HCT116 (cell line): ENCODE results near the gene GFOD1. TPM values are rescaled to one million over a fixed set of nuclear protein-coding genes. Genes with fewer than 3 reads are reported as not detected.

ENCODE experiments used
- ATAC-seq: fragments of 200-7000 bp; cut with Tn5 transposase; 2 replicates; pipeline ENCODE4 v1.9.1; 2020; ENCODE audit warnings: mild to moderate bottlenecking, moderate library complexity
- BruUV-seq: library from RNA; stranded (reverse); fragments of 400-500 nt; replicated peaks from 2 replicates; lab custom pipeline; 2021; lab: Mats Ljungman, UMichigan
- CTCF ChIA-PET: fragments of 300-600 bp; sonication (Branson Sonifier 250); formaldehyde crosslinking; loops from one replicate; lab custom pipeline; 2021; ENCODE audit warnings: antibody characterized with exemption; lab: Charles Lee
- POLR2A ChIA-PET: fragments of 300-600, 350-600 bp; sonication (Branson Sonifier 250); formaldehyde crosslinking; loops from one replicate; lab custom pipeline; 2021; ENCODE audit warnings: antibody characterized with exemption; lab: Charles Lee
- RAD21 ChIA-PET, 2 experiments: fragments of 300-600 bp; sonication (Branson Sonifier 250); formaldehyde crosslinking; loops; one replicate each; lab custom pipeline; 2023; ENCODE audit warnings: low total read pairs in 2 of 2; ENCODE audit not compliant: uncharacterized antibody in 2 of 2, unreplicated experiment in 2 of 2, low non-redundant PET in 1 of 2; lab: Charles Lee
- DNase-seq: peaks from one replicate; pipeline ENCODE4 v3.0.0-alpha.2; 2010; ENCODE audit warnings: low read depth, low spot score
- H2AFZ ChIP-seq: fragments of 200-600 bp; shearing (Covaris generic), sonication (generic); 2 replicates; pipeline ENCODE4 v1.6.1; 2017; ENCODE audit warnings: low read depth, mixed run types, mixed read lengths, antibody characterized with exemption, low read length; ENCODE audit not compliant: poor library complexity, severe bottlenecking
- H3K27ac ChIP-seq: 2 replicates; pipeline ENCODE4 v1.5.1; 2012; ENCODE audit warnings: low read depth, low read length
- H3K27me3 ChIP-seq: fragments of 200-600 bp; sonication (generic); 2 replicates; pipeline ENCODE4 v1.6.1; 2016; ENCODE audit warnings: mixed run types, low read length, mixed read lengths; ENCODE audit not compliant: insufficient read depth
- H3K36me3 ChIP-seq, 2 experiments: fragments of 200-500 bp in 1 of 2; fragments of 200-600 bp in 1 of 2; sonication (Bioruptor generic) in 1 of 2; sonication (generic) in 1 of 2; 2 replicates each; pipeline versions ENCODE4 v1.5.1 to v1.6.1; 2014 to 2016; ENCODE audit warnings: low read length in 2 of 2, inconsistent platforms in 1 of 2, mixed read lengths in 1 of 2, mixed run types in 1 of 2; ENCODE audit not compliant: insufficient read depth in 2 of 2, control insufficient read depth in 1 of 2
- H3K4me1 ChIP-seq, 2 experiments: fragments of 200-600 bp in 1 of 2; sonication (generic) in 1 of 2; 2 replicates each; pipeline versions ENCODE4 v1.5.1 to v1.6.1; 2012 to 2017; ENCODE audit warnings: low read length in 2 of 2, inconsistent platforms in 1 of 2, mild to moderate bottlenecking in 1 of 2, mixed read lengths in 1 of 2, mixed run types in 1 of 2, moderate library complexity in 1 of 2; ENCODE audit not compliant: insufficient read depth in 2 of 2, control insufficient read depth in 1 of 2
- H3K4me2 ChIP-seq: fragments of 200-600 bp; sonication (generic); 2 replicates; pipeline ENCODE4 v1.6.1; 2017; ENCODE audit warnings: mixed run types, low read length, mixed read lengths
- H3K4me3 ChIP-seq, 2 experiments: fragments of 200-600 bp in 1 of 2; sonication (generic) in 1 of 2; replicated peaks in 1 of 2; 2 replicates each; pipeline ENCODE4 v1.5.1; 2011 to 2016; ENCODE audit warnings: low read length in 2 of 2, control low read depth in 1 of 2, low read depth in 1 of 2, mild to moderate bottlenecking in 1 of 2, mixed read lengths in 1 of 2, mixed run types in 1 of 2
- H3K79me2 ChIP-seq: fragments of 200-600 bp; sonication (generic); 2 replicates; pipeline ENCODE4 v1.6.1; 2017; ENCODE audit warnings: mild to moderate bottlenecking, mixed run types, low read length, moderate library complexity, mixed read lengths; ENCODE audit not compliant: insufficient read depth
- H3K9ac ChIP-seq: fragments of 200-600 bp; sonication (generic); 2 replicates; pipeline ENCODE4 v1.6.1; 2016; ENCODE audit warnings: low read length, mixed read lengths
- H3K9me2 ChIP-seq: fragments of 200-600 bp; sonication (generic), shearing (Covaris generic); 2 replicates; pipeline ENCODE4 v1.6.1; 2017; ENCODE audit warnings: mixed run types, mild to moderate bottlenecking, moderate library complexity; ENCODE audit not compliant: insufficient read depth
- H3K9me3 ChIP-seq, 2 experiments: fragments of 200-500 bp in 1 of 2; fragments of 200-600 bp in 1 of 2; sonication (Bioruptor generic) in 1 of 2; sonication (generic) in 1 of 2; 2 replicates each; pipeline ENCODE4 v1.6.1; 2014 to 2017; ENCODE audit warnings: low read length in 2 of 2, mixed read lengths in 2 of 2, inconsistent platforms in 1 of 2, low read depth in 1 of 2, mild to moderate bottlenecking in 1 of 2, mixed run types in 1 of 2, moderate library complexity in 1 of 2; ENCODE audit not compliant: control insufficient read depth in 1 of 2, insufficient read depth in 1 of 2
- H4K20me1 ChIP-seq: fragments of 200-600 bp; sonication (generic), shearing (Covaris generic); 2 replicates; pipeline ENCODE4 v1.6.1; 2017; ENCODE audit warnings: mixed run types, mild to moderate bottlenecking, moderate library complexity; ENCODE audit not compliant: insufficient read depth
- CBX3 ChIP-seq: IDR thresholded peaks from 2 replicates; pipeline ENCODE4 v1.6.1; 2012; ENCODE audit warnings: low read depth
- EGR1 ChIP-seq: IDR thresholded peaks from 2 replicates; pipeline ENCODE4 v1.6.1; 2012; ENCODE audit warnings: low read depth
- ELF1 ChIP-seq: IDR thresholded peaks from 2 replicates; pipeline ENCODE4 v1.6.1; 2012; ENCODE audit warnings: low read depth, borderline replicate concordance
- POLR2A ChIP-seq: IDR thresholded peaks from 2 replicates; pipeline ENCODE4 v1.7.0; 2011; ENCODE audit warnings: borderline replicate concordance; ENCODE audit not compliant: insufficient read depth, insufficient read length; ENCODE audit errors: extremely low read depth
- POLR2AphosphoS5 ChIP-seq: IDR thresholded peaks from 2 replicates; pipeline ENCODE4 v1.6.1; 2011; ENCODE audit warnings: mild to moderate bottlenecking, low read depth, low read length, moderate library complexity
- RAD21 ChIP-seq: IDR thresholded peaks from 2 replicates; pipeline ENCODE4 v1.6.1; 2012; ENCODE audit warnings: low read depth, mild to moderate bottlenecking
- SIN3A ChIP-seq: IDR thresholded peaks from 2 replicates; pipeline ENCODE4 v1.6.1; 2012; ENCODE audit warnings: low read depth
- TCF7L2 ChIP-seq: IDR thresholded peaks from 2 replicates; pipeline ENCODE4 v1.7.0; 2011; ENCODE audit warnings: borderline replicate concordance, inconsistent platforms; ENCODE audit not compliant: insufficient read depth, insufficient read length; ENCODE audit errors: extremely low read depth
- ZNF274 ChIP-seq: fragments of 200-500 bp; sonication (Bioruptor generic); IDR thresholded peaks from 2 replicates; pipeline ENCODE4 v1.6.1; 2014; ENCODE audit warnings: mild to moderate bottlenecking, low read depth, low read length, inconsistent platforms
- intact Hi-C: fragments of 100-400 bp; cut with micrococcal nuclease; formaldehyde crosslinking; loops from 2 replicates; pipeline ENCODE4 v1.10.0; 2022
- total RNA-seq: library from RNA; stranded (reverse); gene quantifications from one replicate; pipeline ENCODE4 v1.2.1, GENCODE V29; 2021; ENCODE audit not compliant: unreplicated experiment
- TF ChIP-seq, protein P1 (sequence below): IDR thresholded peaks from 2 replicates; pipeline ENCODE4 v1.6.1; 2012
- TF ChIP-seq, protein P2 (sequence below): IDR thresholded peaks from 2 replicates; pipeline ENCODE4 v1.6.1; 2012; ENCODE audit warnings: low read depth
- TF ChIP-seq, protein P3 (sequence below): IDR thresholded peaks from 2 replicates; pipeline ENCODE4 v1.6.1; 2011; ENCODE audit warnings: mild to moderate bottlenecking, low read length, moderate library complexity; ENCODE audit not compliant: insufficient replicate concordance; ENCODE audit errors: extremely low read depth
- TF ChIP-seq, protein P4 (sequence below), 3 experiments: fragments of 200-600 bp in 1 of 3; sonication (generic) in 1 of 3; IDR thresholded peaks in 2 of 3; conservative IDR thresholded peaks in 1 of 3; 2 replicates each; pipeline ENCODE4 v1.5.1; 2012 to 2017; ENCODE audit warnings: low read depth in 2 of 3, low read length in 2 of 3, antibody characterized with exemption in 1 of 3, borderline replicate concordance in 1 of 3, control low read depth in 1 of 3, mild to moderate bottlenecking in 1 of 3, mixed read lengths in 1 of 3, mixed run types in 1 of 3, moderate library complexity in 1 of 3; ENCODE audit not compliant: insufficient read depth in 1 of 3

Gene GFOD1
- total RNA-seq, 1 experiment from 2014 or later: 3.8 TPM

DNA sequence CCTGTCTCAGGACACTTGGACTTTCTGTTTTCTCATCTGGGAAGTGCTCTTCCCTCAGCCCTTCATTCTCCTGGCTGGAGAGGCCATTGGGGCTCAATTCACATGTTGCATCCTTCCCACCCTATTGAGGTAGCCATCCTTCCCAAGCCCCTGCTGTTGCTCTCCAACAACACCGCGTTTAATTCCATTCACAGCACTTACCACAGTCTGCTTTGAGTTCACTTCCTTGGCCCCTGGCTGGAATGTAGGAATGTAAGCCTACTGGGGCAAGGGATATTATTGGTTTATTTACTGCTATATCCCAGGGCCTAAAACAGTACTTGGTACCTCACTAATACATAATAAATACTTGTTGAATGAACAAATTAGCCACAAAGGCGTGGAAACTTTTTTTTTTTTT is 6.7 kb upstream of the GFOD1 start:
- Histone ChIP-seq H3K27me3 (no peaks in the 10 kb centered on the region), H3K4me3 (no peak overlapping the region), H3K79me2 (no peaks in the 10 kb centered on the region), H3K9me3 (no peaks in the 10 kb centered on the region), H3K9me2 (no peaks in the 10 kb centered on the region), H3K9ac (no peak overlapping the region), H4K20me1 (no peaks in the 10 kb centered on the region), H3K4me2 (no peak overlapping the region), H2AFZ (no peak overlapping the region), H3K36me3 (no peaks in the 10 kb centered on the region), H3K4me1 (peaks cover 3 to 5% of the 10 kb centered on the region in 2 experiments; a peak in 3 of 4 replicates), H3K27ac (no peak overlapping the region)
- POLR2A ChIA-PET: no interaction called here
- intact Hi-C loops: no loop called here
- CTCF ChIA-PET: no interaction called here
- RAD21 ChIA-PET: no interaction called here
- no peak for ATAC-seq
- TF ChIP-seq, protein P1, sequence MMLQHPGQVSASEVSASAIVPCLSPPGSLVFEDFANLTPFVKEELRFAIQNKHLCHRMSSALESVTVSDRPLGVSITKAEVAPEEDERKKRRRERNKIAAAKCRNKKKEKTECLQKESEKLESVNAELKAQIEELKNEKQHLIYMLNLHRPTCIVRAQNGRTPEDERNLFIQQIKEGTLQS: no peak
- BruUV-seq: no TSS peak
- no peak for DNase-seq

DNA sequence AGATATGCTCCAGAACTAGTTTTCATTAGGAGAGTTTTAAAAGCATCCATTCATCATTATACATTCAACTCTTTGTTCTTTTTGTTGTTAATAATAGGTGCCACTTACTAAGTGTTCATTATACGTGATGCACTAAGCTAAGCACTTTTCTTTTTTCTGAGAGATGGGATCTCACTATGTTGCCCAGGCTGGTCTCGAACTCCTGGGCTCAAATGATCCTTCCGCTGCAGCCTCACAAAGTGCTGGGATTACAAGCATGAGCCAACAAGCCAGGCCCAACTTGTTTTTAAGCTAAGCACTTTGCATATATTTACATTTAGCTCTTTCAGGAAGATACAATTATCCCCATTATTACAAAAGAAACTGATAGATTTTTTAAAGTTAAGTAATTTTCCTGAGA is 5.7 kb upstream of the GFOD1 start:
- ChIA-PET CTCF (no interaction called here), POLR2A (no interaction called here), RAD21 (no interaction called here)
- H3K27ac ChIP-seq: no peak overlapping the region
- H3K4me3 ChIP-seq: no peak overlapping the region
- no TSS peak for BruUV-seq
- H3K27me3 ChIP-seq: no peaks in the 10 kb centered on the region
- no peaks in the 10 kb centered on the region for H3K9me2 ChIP-seq
- H3K9ac ChIP-seq: no peak overlapping the region
- no peaks in the 10 kb centered on the region for H3K9me3 ChIP-seq
- H2AFZ ChIP-seq: no peak overlapping the region
- no peaks in the 10 kb centered on the region for H4K20me1 ChIP-seq
- peaks cover 3 to 6% of the 10 kb centered on the region in 2 experiments; a peak in 3 of 4 replicates for H3K4me1 ChIP-seq
- H3K36me3 ChIP-seq: no peaks in the 10 kb centered on the region
- intact Hi-C loops: no loop called here
- DNase-seq: no peak
- H3K4me2 ChIP-seq: no peak overlapping the region
- no peaks in the 10 kb centered on the region for H3K79me2 ChIP-seq
- ATAC-seq: no peak
- TF ChIP-seq, protein P2, sequence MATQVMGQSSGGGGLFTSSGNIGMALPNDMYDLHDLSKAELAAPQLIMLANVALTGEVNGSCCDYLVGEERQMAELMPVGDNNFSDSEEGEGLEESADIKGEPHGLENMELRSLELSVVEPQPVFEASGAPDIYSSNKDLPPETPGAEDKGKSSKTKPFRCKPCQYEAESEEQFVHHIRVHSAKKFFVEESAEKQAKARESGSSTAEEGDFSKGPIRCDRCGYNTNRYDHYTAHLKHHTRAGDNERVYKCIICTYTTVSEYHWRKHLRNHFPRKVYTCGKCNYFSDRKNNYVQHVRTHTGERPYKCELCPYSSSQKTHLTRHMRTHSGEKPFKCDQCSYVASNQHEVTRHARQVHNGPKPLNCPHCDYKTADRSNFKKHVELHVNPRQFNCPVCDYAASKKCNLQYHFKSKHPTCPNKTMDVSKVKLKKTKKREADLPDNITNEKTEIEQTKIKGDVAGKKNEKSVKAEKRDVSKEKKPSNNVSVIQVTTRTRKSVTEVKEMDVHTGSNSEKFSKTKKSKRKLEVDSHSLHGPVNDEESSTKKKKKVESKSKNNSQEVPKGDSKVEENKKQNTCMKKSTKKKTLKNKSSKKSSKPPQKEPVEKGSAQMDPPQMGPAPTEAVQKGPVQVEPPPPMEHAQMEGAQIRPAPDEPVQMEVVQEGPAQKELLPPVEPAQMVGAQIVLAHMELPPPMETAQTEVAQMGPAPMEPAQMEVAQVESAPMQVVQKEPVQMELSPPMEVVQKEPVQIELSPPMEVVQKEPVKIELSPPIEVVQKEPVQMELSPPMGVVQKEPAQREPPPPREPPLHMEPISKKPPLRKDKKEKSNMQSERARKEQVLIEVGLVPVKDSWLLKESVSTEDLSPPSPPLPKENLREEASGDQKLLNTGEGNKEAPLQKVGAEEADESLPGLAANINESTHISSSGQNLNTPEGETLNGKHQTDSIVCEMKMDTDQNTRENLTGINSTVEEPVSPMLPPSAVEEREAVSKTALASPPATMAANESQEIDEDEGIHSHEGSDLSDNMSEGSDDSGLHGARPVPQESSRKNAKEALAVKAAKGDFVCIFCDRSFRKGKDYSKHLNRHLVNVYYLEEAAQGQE: no peak
- no peak for TF ChIP-seq ELF1
- no peak for TF ChIP-seq POLR2A
- no peak for TF ChIP-seq SIN3A
- TF ChIP-seq, protein P3, sequence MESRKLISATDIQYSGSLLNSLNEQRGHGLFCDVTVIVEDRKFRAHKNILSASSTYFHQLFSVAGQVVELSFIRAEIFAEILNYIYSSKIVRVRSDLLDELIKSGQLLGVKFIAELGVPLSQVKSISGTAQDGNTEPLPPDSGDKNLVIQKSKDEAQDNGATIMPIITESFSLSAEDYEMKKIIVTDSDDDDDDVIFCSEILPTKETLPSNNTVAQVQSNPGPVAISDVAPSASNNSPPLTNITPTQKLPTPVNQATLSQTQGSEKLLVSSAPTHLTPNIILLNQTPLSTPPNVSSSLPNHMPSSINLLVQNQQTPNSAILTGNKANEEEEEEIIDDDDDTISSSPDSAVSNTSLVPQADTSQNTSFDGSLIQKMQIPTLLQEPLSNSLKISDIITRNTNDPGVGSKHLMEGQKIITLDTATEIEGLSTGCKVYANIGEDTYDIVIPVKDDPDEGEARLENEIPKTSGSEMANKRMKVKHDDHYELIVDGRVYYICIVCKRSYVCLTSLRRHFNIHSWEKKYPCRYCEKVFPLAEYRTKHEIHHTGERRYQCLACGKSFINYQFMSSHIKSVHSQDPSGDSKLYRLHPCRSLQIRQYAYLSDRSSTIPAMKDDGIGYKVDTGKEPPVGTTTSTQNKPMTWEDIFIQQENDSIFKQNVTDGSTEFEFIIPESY: no peak
- TF ChIP-seq, protein P4, sequence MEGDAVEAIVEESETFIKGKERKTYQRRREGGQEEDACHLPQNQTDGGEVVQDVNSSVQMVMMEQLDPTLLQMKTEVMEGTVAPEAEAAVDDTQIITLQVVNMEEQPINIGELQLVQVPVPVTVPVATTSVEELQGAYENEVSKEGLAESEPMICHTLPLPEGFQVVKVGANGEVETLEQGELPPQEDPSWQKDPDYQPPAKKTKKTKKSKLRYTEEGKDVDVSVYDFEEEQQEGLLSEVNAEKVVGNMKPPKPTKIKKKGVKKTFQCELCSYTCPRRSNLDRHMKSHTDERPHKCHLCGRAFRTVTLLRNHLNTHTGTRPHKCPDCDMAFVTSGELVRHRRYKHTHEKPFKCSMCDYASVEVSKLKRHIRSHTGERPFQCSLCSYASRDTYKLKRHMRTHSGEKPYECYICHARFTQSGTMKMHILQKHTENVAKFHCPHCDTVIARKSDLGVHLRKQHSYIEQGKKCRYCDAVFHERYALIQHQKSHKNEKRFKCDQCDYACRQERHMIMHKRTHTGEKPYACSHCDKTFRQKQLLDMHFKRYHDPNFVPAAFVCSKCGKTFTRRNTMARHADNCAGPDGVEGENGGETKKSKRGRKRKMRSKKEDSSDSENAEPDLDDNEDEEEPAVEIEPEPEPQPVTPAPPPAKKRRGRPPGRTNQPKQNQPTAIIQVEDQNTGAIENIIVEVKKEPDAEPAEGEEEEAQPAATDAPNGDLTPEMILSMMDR (IDR thresholded peaks at IDR 0.05 in 2 of 3, conservative IDR thresholded peaks at IDR 0.05 in 1 of 3; ENCODE audit: borderline replicate concordance in 1 of 3, insufficient read depth in 1 of 3, low read depth in 2 of 3, low read length in 2 of 3): no peak
- no peak for TF ChIP-seq EGR1
- no peak for TF ChIP-seq POLR2AphosphoS5
- TF ChIP-seq RAD21: no peak
- no peak for TF ChIP-seq ZNF274
- TF ChIP-seq CBX3: no peak
- no peak for TF ChIP-seq TCF7L2
